NCI-H524 treated with DMSO at 0.1 percent for 48 hours (cell line): ENCODE results near the gene DPYD.
A peak's percentile ranks its signal among the peaks of the same experiment; 100 is the strongest.

ENCODE experiments used
- DNase-seq: peaks from one replicate; lab custom pipeline; 2025; lab: John Stamatoyannopoulos, UW

Gene DPYD

DNA sequence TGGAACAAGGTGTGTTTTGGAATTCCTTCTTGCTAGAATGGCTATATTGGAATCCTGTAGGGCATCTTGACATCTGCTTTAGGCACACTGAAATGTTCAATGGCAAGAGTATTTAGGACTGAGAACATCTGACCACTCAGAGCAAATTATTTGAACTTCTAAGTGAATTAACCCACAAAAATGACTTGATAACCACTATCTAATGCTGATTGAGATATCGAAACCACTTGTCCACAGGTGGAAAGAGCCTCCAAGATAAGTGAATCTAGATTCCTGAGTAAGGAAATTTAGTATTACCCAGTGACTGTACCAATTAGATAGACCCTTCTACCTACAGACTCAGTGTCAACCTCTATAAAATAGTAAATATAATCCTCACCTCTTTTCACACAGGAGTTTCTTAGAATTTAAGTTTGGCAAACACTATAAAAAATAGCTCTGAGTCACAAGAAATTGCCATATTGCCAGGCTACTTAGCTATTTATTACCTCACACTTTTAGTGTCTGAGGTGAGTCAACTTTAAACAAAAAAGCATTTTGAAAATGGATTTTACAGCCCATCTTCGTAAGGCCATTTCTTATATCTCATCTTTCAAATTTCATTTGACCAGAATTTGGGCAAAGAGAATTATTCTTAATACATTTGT is 777.5 kb downstream of the DPYD start:
- no peak for DNase-seq

DNA sequence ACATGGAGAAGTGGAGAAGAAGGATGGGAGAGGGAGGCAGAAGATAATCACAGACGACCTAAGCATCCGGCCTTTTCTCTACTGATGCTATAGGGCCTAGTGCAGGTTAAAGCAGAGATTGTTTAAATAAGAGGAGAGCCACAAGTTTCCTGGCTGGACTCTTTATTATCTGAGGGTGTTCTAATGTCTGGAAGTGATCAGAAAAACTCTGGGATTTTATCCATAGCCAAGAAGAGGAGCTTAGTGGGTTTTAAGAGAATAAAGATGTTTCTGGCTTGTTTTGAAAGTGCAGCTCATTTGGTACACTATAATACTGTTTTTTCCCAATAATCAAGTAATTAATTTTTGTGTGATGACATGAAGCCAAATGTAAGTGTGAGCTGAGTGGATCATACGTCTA is 780.2 kb downstream of the DPYD start:
- no peak for DNase-seq

DNA sequence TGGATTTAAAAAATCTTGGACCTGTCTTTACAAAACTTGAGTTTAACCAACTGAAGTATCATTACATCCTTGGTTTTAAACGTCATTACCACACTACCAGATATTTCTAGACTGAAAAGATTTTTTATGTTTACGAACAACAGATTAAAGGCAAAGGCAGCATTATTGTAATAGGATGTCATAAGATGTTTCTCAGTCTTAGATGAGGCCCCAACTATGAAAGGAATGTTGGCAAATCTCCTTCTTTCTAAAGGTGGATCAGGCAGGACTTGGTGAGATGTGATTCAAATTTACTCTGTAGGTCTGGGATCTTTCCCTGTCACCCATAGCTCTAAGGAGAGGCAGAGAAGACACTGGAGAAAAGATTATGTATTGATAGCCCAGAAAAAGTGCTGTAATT is 781.3 kb downstream of the DPYD start:
- no peak for DNase-seq

DNA sequence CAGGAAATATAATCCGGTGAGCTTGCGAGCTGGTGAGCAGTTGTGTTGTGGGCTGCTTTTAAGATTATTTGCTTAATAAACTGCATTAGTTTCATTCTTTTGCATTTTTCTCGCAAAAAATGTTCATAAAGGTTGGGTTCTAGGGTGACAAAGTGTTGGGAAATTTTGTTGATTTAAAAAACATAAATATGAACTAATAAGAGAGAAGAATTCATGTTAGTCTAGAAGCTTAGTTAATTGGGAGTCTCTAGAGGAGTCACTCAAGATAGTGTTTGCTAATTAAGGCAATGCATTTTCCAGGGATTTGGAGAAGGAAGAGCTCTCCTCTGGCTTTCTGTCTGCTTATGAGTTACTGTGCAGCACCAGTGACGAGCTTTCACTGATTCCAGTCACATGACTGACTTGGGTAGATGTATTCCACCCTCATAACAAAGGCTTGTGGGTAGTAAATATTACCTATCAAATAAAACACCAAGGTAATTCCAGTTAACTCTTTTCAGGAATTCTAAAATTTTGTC is 782.3 kb downstream of the DPYD start:
- DNase-seq = peak; percentile 77

DNA sequence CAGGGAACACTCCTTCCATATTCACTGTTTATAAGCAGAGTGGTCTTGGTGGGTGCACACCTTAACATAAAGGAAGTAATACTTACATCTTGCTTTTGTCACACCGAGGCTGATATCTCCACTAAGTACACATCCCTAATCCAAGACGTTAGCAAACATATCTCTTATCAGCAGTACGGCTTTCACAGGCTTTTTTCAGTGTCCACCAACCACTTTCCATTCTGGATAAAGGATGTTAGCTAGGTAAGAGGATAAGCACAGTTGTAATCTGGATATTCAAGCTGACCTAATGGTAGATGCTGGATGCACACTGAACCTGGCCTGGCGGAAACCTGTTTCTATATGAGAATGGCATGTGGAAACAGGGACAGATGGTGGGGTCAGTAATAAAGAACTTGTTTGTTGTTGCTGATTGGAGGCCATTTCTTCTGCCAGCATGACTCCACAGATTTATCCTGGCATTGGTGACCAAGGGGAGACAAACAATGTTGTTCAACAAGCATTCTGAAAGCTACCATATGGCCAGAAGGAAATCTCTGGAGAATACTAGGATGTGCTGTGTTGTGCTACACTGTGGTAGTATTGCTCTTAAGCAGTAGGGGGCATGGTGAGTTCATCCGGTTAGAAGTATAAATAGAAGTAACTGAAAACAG is 782.8 kb downstream of the DPYD start:
- peak; percentile 95 for DNase-seq

DNA sequence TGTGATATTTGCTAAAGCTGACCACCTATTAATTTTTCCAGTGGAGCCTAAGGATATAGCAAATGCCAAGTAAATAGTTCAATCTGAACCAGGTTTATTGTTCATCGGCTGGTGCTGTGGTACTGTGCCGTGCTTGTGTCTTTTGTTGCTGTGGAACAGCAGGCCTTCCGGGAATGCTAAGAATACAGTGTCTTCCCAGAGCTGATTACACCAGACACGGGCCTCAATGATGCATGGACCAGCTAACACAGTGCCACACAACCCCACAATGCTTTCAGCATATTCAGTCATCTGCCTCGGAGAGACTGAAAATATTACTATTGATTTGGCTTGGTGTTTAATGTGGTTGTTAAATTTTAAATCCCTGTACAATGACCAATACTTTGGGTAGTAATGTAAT is 783.8 kb downstream of the DPYD start:
- DNase-seq = no peak

DNA sequence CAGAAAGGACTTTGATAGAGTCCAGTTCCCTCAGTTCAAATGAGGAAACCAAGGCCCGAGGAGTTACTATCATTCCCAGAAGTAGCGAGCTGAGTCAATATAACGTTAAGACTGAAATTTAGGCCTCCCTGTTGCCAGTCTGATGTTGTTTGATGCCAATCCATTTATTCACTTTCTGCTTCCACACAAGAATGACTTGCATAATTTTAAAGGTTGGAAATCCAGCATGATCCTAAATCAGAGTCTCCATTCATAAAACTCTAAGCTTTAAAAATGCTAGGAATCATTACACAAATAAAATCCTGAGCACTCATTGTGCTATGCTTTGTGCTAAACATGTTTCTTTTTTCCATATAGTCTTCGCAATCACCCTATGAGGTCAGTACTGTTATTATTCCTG is 784.9 kb downstream of the DPYD start:
- DNase-seq = no peak

DNA sequence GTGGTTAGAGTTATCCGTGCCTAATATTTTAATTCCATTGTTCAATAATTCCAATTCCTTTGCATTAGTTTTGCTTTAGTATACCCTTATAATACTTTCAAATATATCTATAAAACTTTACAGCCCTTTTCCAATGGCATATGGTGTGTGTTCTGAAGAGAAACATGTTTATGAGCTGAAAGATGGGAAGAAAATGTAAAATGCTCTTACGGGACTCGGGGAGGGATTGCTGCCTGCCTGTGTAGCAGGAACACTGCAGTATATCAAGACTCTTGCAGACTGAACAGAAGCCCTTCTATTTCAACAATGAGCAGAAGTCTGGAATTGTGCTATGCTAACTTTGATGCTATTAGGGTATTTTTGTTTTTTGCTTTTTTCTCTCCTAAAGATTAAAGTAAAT is 792.4 kb downstream of the DPYD start:
- no peak for DNase-seq

DNA sequence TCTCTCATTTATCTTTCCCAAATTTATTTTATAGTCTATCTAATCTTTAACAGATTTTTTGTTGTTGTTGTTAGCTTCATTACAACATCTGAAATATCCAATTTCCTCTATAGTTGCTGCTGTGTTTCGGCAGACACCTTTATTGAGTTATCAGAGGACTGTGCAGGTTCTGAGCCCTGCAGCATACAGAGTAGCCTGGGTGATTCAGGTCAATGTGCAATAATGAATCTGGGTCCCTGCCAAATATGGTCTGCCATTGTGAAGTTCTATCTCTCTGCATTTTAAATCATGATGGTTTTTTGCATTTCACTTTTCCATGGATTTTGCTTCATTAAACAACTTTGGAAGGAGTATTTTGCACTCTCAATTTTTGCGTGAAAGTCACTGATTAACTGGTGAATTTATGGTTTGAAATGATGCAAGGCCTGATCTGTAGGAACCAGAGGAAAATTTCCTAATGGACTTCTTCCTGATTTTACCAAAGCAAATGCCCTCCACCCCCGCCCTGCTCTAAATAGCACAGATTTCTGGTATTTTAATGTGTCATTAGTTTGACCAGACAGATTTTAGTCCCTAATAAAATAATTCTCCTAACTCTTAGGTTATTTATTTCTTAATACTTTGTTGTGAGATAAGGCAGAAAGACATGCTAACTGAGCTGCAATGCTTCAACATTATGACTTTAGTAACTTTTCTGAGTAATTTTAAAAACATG is 797.0 kb downstream of the DPYD start:
- no peak for DNase-seq

DNA sequence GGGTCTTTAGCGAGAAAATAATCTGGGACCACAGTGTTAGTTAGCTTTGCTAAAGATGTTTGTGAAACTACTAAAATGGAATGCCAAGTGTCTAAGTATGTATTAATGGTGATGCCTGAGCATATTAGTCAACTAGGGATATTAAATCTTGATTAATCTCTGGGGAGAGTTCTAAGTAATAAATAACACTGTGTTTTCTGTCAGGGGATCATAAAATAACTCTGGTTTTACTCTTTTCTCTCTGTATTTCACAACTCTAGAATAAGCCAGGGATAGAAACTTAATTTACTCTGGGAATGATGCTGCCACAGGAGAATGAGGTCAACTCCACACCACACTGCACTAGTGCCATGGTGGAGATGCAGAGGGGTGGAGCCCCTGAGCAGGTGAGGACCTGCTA is 800.0 kb downstream of the DPYD start:
- no peak for DNase-seq

DNA sequence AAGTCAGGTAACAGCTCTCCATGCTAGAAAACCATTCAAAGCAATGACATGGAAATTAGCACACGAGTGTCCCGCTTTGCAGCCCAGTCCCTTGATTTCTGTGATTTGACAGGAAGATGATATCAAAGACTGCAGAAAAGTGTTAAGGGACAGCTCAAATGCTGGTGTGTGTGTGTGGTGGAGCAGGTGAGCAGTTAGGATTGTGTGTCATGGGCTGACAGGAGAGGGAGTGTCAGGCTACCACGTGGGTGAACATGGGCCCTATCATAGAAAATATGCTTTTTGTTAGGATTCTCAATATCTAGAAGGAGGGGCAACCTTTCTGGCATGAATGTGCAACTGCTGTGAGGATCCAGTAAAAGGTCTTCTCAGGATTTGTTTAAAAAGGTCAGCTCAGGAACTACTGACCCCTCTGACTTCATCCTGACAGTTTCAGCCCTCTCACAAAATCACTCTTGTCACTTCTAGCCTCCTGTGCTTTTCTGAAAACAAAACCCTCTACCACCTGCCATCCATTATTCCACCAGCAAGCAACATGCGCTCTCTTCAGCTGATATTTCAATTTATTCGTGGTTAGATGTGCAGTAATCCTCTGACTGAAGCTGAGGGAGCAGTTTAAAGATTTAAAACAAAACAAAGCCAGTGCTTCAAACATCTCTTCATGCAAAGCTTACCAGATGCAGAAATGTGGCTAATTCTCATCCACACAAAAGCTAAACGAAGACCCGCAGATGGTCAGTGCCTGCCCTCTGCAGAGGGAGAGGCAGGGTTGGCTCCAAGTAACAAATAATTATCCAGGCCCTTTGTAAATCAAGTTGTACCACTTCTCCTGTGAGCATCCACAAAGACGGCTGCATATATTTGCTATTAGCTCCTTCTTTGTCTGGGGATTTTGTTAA is 801.3 kb downstream of the DPYD start:
- no peak for DNase-seq

DNA sequence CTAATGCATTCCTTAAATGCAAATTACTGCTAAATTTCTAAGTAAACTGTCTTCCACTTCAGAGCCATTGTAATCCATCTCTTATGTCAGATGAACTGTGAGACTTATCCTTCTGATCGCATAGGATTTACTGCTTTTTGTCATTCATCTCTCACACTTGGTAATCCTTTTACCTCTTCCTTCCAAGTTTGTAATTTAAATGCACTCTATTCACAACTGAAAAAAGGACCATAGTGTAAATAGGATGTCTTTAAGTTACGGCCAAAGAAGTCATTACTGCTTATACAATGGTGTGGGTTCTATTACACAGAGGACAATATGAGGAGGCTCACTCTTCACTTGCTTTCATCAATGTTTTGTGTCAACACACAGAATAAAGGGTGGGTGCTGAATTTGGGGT is 806.0 kb downstream of the DPYD start:
- DNase-seq = no peak

DNA sequence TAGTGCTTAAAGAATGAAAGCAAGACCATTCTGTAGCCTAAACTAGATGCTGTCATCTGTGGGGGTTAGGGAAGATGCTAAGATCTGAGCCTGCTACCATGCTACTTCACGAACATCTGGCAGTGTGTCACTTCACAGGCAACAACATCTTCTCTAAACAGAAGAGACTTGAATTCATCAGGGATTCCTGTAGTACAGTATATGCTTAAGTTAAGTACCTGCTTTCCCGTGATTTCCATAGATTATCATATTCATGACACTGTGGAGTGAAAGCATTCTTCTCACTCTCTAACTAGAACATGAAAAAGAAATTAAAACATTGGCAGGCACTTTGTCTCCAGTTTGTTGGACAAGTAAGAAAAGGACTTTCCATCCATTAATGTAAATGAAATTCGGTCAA is 808.4 kb downstream of the DPYD start:
- DNase-seq = no peak

DNA sequence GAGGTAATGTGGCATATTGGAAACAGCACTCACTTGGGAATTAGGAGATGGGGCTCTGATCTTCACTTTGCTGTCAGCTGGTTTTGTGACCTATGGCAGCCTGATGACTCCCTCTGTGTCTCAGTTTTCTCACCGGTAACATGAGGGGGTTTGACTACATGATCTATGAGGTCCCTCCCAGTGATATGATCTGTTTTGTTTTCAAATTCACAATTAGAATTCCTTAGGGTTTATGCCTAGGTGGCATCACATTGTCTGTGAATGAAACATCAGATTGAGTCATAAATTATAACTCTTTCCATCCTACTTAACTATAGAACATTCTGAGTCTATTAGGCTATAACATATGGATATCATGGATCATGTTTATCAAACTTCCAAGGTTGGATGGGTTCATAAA is 812.7 kb downstream of the DPYD start:
- no peak for DNase-seq

DNA sequence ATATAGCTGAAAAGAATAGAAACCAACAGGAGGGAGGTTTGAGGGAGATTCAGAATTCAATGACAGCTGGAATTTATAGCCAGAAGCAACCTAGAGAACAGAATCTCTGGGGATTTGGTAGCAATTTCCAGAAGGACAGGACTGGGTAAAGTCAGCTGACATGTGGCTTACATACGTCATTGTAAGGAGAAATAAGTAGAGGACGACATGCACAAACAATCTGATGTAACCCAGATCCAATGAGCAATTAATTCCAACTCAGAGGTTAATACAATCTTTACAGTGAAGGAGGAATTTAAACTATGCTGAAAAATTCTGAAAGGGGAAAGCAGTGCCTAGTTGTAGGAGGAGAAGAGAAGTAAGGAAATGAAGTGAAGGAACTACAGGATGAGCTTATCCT is 815.3 kb downstream of the DPYD start:
- DNase-seq = no peak

DNA sequence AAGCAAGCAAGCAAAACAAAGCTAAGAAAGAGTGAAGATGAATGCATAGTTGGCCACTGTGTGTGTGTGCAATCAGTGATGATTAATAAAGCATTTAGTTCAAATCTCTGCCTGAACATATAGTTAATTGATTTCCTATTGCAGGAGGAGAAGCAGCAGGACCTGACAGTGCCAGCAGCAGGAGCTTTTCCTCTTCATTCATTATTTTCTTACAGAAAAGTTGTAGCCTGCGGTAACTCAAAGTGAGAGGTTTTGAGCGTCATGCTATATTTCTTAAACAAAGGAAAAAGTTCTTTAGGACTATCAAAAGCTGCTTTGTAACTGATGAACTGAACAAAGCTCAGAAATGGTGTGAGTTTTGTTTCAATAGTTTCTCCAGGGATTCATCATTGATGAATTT is 819.3 kb downstream of the DPYD start:
- DNase-seq = no peak

DNA sequence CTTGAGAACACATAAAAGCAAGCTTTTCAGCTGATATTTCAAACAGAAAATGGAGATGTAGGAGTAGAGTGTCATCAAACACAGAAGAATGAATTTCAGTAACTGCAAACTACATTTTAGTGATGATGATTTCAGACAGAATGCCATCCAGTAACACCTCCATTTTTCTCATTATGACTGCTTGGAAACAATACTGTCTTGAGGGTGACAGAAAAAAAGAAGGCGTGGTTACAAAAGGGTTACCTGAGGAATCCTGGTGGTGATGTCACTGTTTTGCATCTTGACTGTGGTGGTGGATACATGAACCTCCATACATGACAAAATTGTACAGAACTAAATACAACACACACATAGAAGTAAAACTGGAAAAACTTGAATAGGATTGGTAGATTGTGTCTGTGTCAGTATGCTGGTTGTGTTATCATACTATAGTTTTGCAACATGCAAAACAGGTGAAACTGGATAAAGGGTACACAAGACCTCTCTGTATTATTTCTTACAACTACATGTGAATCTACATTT is 823.4 kb downstream of the DPYD start:
- no peak for DNase-seq

DNA sequence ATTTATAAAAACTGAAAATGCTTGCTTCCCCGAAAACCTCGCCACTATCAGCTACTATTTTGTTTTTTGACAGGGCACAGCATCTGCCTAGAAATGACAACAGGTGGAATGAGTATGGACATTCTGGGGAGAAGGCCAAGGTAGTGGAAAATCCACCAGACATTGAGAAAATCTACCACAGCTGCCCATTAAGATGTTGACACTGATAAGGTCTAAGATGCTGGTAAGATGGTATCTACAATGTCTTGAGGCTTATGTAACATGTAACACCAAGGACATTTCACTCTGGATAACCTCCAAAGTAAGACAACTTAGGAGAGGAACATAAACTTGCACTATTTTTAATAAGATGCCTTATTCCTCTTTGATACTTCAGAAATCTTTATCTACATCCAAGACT is 825.1 kb downstream of the DPYD start:
- no peak for DNase-seq

DNA sequence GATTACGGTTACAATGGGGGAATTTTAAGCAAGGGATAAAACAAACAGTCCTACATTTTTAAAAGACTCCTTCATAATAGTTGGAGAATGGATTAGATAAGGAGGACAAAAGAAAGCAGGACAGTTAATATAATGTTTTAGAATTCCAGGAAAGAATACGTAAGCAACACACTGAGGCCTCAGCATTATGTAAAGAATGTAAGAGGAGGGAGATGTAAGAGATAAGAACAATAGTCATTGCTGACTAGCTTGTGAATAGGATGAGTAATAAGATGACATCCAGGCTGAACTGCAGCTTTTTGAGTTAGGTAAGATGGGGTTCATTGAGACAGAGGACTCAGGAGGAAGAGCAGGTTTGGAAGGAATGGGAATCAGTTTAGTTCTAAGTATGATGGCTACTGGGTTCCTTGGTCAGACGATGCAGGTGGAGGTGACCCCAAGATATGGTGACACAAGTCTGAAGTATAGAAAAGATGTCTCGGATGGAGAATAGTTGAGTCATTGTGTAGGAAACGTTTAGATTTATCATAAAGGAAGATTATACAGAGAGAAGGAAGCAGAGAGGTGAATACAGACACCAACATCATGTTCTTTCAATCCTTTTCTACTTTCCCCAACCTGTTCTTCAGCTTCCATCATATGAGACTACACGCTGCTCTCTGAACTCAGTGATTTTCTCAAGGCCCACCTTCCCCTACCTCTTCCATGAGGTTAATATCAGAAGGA is 826.4 kb downstream of the DPYD start:
- DNase-seq = no peak

DNA sequence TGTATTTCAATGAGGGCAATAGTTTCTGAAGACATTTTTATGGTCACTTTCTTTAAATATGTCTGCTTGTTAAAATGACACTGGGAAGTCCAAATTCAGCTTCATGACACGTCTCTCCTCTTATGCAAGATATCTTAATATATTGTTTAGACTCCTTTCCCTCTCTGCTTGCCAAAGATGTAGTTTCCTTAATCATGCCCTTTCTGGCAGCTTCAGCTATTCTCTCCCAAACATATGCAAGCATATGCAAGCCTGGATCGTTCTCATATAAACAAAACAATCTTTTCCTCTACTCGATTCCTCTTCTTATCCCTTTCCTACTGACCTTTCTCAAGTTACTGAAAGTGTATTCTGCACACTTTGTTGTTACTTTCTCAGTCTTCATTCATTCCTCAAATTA is 827.1 kb downstream of the DPYD start:
- DNase-seq = no peak

DNA sequence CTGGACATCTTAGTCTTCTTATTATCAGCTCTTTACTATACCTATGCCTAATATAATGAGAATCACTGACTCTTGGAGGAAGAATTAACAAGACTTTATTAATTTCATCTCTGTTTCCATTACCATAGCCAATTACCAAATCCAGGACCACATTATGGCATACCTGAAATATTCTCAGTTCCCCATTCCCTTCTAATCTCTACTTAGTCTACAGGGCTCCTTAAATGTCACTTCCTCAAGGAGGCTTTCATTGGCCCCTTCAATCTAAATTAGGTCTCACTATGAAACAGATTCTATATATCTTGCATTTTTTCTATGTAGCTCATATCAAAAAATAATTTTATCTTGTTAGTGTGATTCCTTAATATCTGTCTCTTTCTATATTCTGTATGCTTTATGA is 828.0 kb downstream of the DPYD start:
- no peak for DNase-seq
